HL-60/S4 (cell line): Measurements from ENCODE around the gene NQO2.

Experiments
- in situ Hi-C: fragments of 300-500 bp; cut with MboI; formaldehyde crosslinking; loops from 2 replicates; pipeline ENCODE4 v1.14.3; 2022; ENCODE audit warnings: low sequenced_read_pairs

NQO2 gene

GRCh38 chr6:3063733-3064700 lies 64.3 kb downstream of the NQO2 start:
- in situ Hi-C loops, result no loop called here

DNA sequence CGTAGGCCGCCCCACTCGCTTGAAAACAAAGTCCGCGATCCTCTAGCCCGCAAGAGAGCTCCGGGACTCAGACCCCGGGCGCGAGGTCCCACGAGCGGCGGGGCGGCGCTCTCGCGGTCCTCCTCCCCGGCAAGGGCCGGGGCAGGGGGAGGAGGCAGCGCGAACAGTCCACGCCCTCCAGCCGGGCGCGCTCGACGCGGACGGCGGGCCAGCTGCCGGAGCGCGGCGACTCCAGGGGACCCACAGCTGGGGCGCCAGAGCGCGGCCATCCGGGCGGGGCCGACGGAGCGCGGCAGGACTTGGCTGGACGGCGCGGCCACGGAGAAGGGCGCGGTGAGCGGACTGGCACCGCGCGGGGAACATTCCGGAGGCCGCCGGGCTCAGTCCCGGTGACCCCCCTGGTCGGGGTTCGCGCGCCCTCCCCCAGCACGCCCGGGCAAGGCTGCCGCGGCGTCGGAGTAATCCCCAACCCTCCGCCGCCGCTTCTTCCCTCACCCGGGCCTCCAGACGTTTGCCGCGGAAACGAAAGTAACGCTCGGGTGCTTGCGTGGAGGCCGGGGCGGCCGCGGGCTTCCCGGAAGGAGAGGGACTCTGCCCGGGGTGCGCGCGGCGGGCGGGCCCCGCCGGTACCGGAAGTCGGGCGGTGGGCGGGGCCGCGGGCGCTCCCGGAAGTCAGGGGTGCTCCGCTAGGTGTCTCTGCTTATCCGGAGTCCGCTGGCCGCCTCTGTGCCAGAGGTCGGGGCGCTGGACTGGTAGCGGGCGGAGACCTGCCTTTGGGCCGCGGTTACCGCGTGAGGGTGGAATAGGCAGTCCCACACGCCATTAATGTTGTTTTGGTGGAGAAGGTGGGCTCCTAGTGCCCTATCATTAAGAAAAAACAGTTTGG lies 68.9 kb downstream of the NQO2 start, which contains the start of gene RIPK1:
RIPK1 (plus strand) TSS at position 166 of the 886 bp plus-strand sequence. CDS start 8,330 bp downstream, outside the sequence.
- in situ Hi-C loops, result no loop called here
